Psoas muscle (tissue), 8 donors: ENCODE measurements around the gene TTC21B. TPM values are rescaled to one million over a fixed set of nuclear protein-coding genes. Genes with fewer than 3 reads are reported as not detected.

Experiments
- ATAC-seq, 4 donors: fragments of 200-7000 bp; cut with Tn5 transposase; one replicate each; pipeline ENCODE4 v1.9.1; 2020; ENCODE audit warnings: moderate library complexity in 3 of 4, mild to moderate bottlenecking in 2 of 4
- DNase-seq, 2 donors: peaks; one replicate each; pipeline ENCODE4 v3.0.0-alpha.2; 2020
- H3K27ac ChIP-seq: fragments of 200-600 bp; one replicate; pipeline ENCODE4 v1.8.0; 2022
- H3K27me3 ChIP-seq, 3 donors: fragments of 200-600 bp in 1 of 3; one replicate each; pipeline versions ENCODE4 v1.6.1 to v1.8.0; 2013 to 2022; ENCODE audit warnings: low read length in 2 of 3, mild to moderate bottlenecking in 2 of 3, moderate library complexity in 1 of 3; ENCODE audit not compliant: insufficient read depth in 3 of 3
- H3K36me3 ChIP-seq, 2 donors: fragments of 200-600 bp in 1 of 2; one replicate each; pipeline versions ENCODE4 v1.6.1 to v1.8.0; 2013 to 2022; ENCODE audit warnings: low read depth in 1 of 2, mild to moderate bottlenecking in 1 of 2, moderate library complexity in 1 of 2; ENCODE audit not compliant: insufficient read depth in 1 of 2
- H3K4me1 ChIP-seq: fragments of 200-600 bp; one replicate; pipeline ENCODE4 v1.8.0; 2022
- H3K4me3 ChIP-seq: fragments of 200-600 bp; one replicate; pipeline ENCODE4 v1.8.0; 2022; ENCODE audit warnings: mild to moderate bottlenecking
- H3K9me3 ChIP-seq: fragments of 200-600 bp; one replicate; pipeline ENCODE4 v1.8.0; 2022
- CTCF ChIP-seq: fragments of 200-600 bp; IDR thresholded peaks from one replicate; pipeline ENCODE4 v1.8.0; 2022; ENCODE audit warnings: antibody characterized with exemption
- WGBS, 3 donors: extraction: QIAGEN DNeasy Blood & Tissue Kit; methylation state at CpG; one replicate each; pipeline versions ENCODE4 v1.1.6 to v1.1.7; 2013; 5-methylcytosine and 5-hydroxymethylcytosine counted together
- intact Hi-C, 2 donors: fragments of 100-400 bp; cut with DNase I; formaldehyde crosslinking; loops; one replicate each; pipeline versions ENCODE4 v1.11.0 to v1.14.2; 2022
- polyA plus RNA-seq, 3 donors: library from polyadenylated mRNA; stranded (reverse); fragments of 200-250 nt; gene quantifications; one replicate each; pipeline ENCODE4 v1.2.3, GENCODE V29; 2013
- total RNA-seq, 4 donors: library from RNA; stranded (reverse); fragmentation: NEBNext Ultra II Directional in 2 of 4; extraction: Animal tissue kit (Norgen Biotek cat#: 25700) in 2 of 4; gene quantifications; one replicate each; pipeline versions ENCODE4 v1.2.1 to v1.2.4, GENCODE V29; 2021 to 2023
- donor health status: healthy with polysubstance abuse.
- donor health status: DM: no; HTN: no; CAD: no; lungs with moderate emphysema.
- donor health status: Bipolar disorder and iron deficiency.
- donor health status: healthy.
- donor health status: DM: yes; HTN: yes; CAD: no.
- donor health status: DM: no; HTN: no; CAD: no.
- donor health status: DM: no; HTN: no; CAD: no.
- donor health status: DM: yes; HTN: yes; CAD: no.

The TTC21B gene
- total and polyA plus RNA-seq, 7 donors, result 2.6 to 16.7 (median 10.6) TPM

DNA sequence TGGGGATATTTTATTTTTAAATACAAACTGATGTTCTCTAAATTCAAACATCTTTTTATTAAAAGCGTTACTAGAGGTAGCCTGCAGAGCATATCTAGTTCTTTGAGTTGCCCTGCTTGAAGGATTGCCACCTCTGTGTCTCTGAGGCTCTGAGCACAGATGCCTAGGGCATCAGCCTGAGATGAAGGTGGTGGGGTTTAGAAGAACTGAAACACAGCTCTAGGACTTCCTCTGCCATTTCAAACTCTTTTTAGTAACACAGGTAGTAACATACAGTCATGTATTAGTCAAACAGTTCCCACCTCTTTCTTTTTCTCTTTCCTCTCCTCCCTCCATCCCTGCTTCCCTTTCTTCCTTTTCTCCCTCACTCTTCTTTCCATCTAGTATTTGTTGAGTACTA is 57.6 kb downstream of the TTC21B start:
- DNase-seq (no peak), ATAC-seq (no peak)
- no peak for TF ChIP-seq CTCF
- intact Hi-C loops, result no loop called here
- no peaks in the 10 kb centered on the region for H3K4me1 ChIP-seq
- no peaks in the 10 kb centered on the region for H3K27me3 ChIP-seq
- H3K27ac ChIP-seq, result no peak overlapping the region
- 93 to 99% (median 97%) methylated on average over 1 of the region's 1 CpG for WGBS, 3 donors
- no peaks in the 10 kb centered on the region for H3K9me3 ChIP-seq
- peaks cover 6 to 92% of the 10 kb centered on the region in 2 donors for H3K36me3 ChIP-seq
- no peak overlapping the region for H3K4me3 ChIP-seq

DNA sequence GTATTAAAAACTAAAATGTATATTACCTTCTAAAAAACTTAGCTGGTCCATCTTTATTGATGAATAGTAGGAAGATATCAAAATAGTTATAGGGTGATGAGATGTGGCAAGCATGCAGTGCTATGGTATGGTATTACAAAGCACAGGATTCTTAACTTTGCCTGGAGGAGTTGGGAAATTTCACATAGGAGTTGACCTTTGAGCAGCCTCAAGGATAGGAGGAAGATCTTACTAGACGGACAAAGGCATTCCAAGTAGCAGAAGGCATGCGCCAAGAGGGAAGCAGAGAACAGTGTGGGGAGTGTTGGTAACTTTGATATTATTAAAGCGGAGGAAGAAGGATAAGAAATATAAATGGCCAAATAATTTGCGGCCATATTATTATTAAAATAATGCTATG is 60.0 kb downstream of the TTC21B start:
- no peaks in the 10 kb centered on the region for H3K4me1 ChIP-seq
- H3K27ac ChIP-seq, result no peak overlapping the region
- no peak for DNase-seq
- 87 to 90% (median 89%) methylated on average over 4 of the region's 4 CpGs for WGBS, 3 donors
- no peaks in the 10 kb centered on the region for H3K27me3 ChIP-seq
- H3K4me3 ChIP-seq, result no peak overlapping the region
- H3K9me3 ChIP-seq, result no peaks in the 10 kb centered on the region
- intact Hi-C loops, result no loop called here
- peaks cover 6 to 90% of the 10 kb centered on the region in 2 donors for H3K36me3 ChIP-seq
- TF ChIP-seq CTCF, result no peak
- no peak for ATAC-seq

GRCh38 chr2:165892526-165892925 is 61.0 kb downstream of the TTC21B start:
- intact Hi-C loops, result no loop called here
- H3K36me3 ChIP-seq, result peaks cover 2 to 88% of the 10 kb centered on the region in 2 donors
- H3K4me3 ChIP-seq, result no peak overlapping the region
- ATAC-seq, result no peak
- no peaks in the 10 kb centered on the region for H3K27me3 ChIP-seq
- TF ChIP-seq CTCF, result no peak
- H3K9me3 ChIP-seq, result no peaks in the 10 kb centered on the region
- no peak for DNase-seq
- no peaks in the 10 kb centered on the region for H3K4me1 ChIP-seq
- WGBS, 3 donors, result 94 to 96% (median 95%) methylated on average over 6 of the region's 6 CpGs
- H3K27ac ChIP-seq, result no peak overlapping the region

- Histone ChIP-seq H3K36me3 (peaks cover 2 to 82% of the 10 kb centered on the region in 2 donors), H3K27ac (no peak overlapping the region), H3K9me3 (no peaks in the 10 kb centered on the region), H3K4me1 (no peaks in the 10 kb centered on the region), H3K27me3 (no peaks in the 10 kb centered on the region), H3K4me3 (no peak overlapping the region)
- no peak for DNase-seq
- no peak for ATAC-seq
- no peak for TF ChIP-seq CTCF
- WGBS, 3 donors, result 76 to 83% (median 80%) methylated on average over 2 of the region's 2 CpGs
- intact Hi-C loops, result no loop called here
Measured at GRCh38 chr2:165891943-165892342, 61.6 kb downstream of the TTC21B start.

GRCh38 chr2:165891345-165891744 is 62.2 kb downstream of the TTC21B start:
- H3K27me3 ChIP-seq, result no peaks in the 10 kb centered on the region
- no peak overlapping the region for H3K4me3 ChIP-seq
- H3K36me3 ChIP-seq, result peaks cover 2 to 76% of the 10 kb centered on the region in 2 donors
- intact Hi-C loops, result no loop called here
- no peaks in the 10 kb centered on the region for H3K4me1 ChIP-seq
- DNase-seq, result no peak
- H3K27ac ChIP-seq, result no peak overlapping the region
- 89 to 100% (median 98%) methylated on average over 1 of the region's 1 CpG for WGBS, 3 donors
- no peaks in the 10 kb centered on the region for H3K9me3 ChIP-seq
- TF ChIP-seq CTCF, result no peak
- ATAC-seq, result no peak
